ENCODE results near the gene CD37. TPM values are rescaled to one million over a fixed set of nuclear protein-coding genes. Genes with fewer than 3 reads are reported as not detected.

CD37 gene
- total RNA-seq, 2 experiments from 2014 or later: 152 to 191 TPM

GRCh38 chr19:49348305-49349189, 13.3 kb downstream of the CD37 start:
- intact Hi-C loops (cut with DNase I, micrococcal nuclease): no loop called here
- CTCF ChIA-PET: interaction anchor here (0.7 to 1.4 kb wide), 5 partner anchors 15 to 150 kb away, joined by 3 to 4 read pairs (median 4); no protein-coding TSS in a partner anchor
- Mint-ChIP-seq H3K36me3 (ENCODE audit: low read depth) (no peaks in the 10 kb centered on the region), H3K9me3 (ENCODE audit: low read depth) (no peaks in the 10 kb centered on the region), H3K4me1 (peaks cover 2% of the 10 kb centered on the region), H3K27ac (no peak overlapping the region), H3K4me3 (no peak overlapping the region), H3K27me3 (no peaks in the 10 kb centered on the region)
- ATAC-seq (no peak), DNase-seq (no peak)
- POLR2A ChIA-PET: interaction anchor here (0.8 kb wide), 1 partner anchor 292 kb away, joined by 3 read pairs; no protein-coding TSS in a partner anchor

GRCh38 chr19:49349567-49349966, 14.4 kb downstream of the CD37 start:
- H3K27ac Mint-ChIP-seq: no peak overlapping the region
- H3K4me1 Mint-ChIP-seq: peaks cover 2% of the 10 kb centered on the region
- ChIA-PET POLR2A (no interaction called here), CTCF (interaction anchor here (0.6 to 1.1 kb wide), 2 partner anchors 22 to 176 kb away, joined by 3 to 4 read pairs; no protein-coding TSS in a partner anchor)
- H3K27me3 Mint-ChIP-seq: no peaks in the 10 kb centered on the region
- no peaks in the 10 kb centered on the region for H3K9me3 Mint-ChIP-seq (ENCODE audit: low read depth)
- H3K4me3 Mint-ChIP-seq: no peak overlapping the region
- intact Hi-C loops (cut with DNase I, micrococcal nuclease): no loop called here
- ATAC-seq (no peak), DNase-seq (no peak)
- no peaks in the 10 kb centered on the region for H3K36me3 Mint-ChIP-seq (ENCODE audit: low read depth)

GRCh38 chr19:49355909-49356353, 20.7 kb downstream of the CD37 start:
- intact Hi-C loops (cut with DNase I, micrococcal nuclease): no loop called here
- ChIA-PET CTCF (interaction anchor here (1.2 kb wide), 1 partner anchor 146 kb away, joined by 3 read pairs; no protein-coding TSS in a partner anchor), POLR2A (no interaction called here)
- no peaks in the 10 kb centered on the region for H3K36me3 Mint-ChIP-seq (ENCODE audit: low read depth)
- H3K9me3 Mint-ChIP-seq (ENCODE audit: low read depth): no peaks in the 10 kb centered on the region
- peaks cover 13% of the 10 kb centered on the region for H3K27me3 Mint-ChIP-seq
- H3K4me1 Mint-ChIP-seq: peaks cover 11% of the 10 kb centered on the region
- H3K27ac Mint-ChIP-seq: no peak overlapping the region
- DNase-seq: no peak
- peak; percentile 39 for ATAC-seq
- H3K4me3 Mint-ChIP-seq: no peak overlapping the region

GRCh38 chr19:49356382-49356781, 21.2 kb downstream of the CD37 start:
- Mint-ChIP-seq H3K4me3 (no peak overlapping the region), H3K4me1 (peaks cover 13% of the 10 kb centered on the region), H3K27ac (no peak overlapping the region), H3K27me3 (peaks cover 16% of the 10 kb centered on the region), H3K9me3 (ENCODE audit: low read depth) (no peaks in the 10 kb centered on the region), H3K36me3 (ENCODE audit: low read depth) (no peaks in the 10 kb centered on the region)
- ATAC-seq (no peak), DNase-seq (no peak)
- CTCF ChIA-PET: interaction anchor here (1.2 kb wide), 1 partner anchor 146 kb away, joined by 3 read pairs; no protein-coding TSS in a partner anchor
- intact Hi-C loops (cut with DNase I, micrococcal nuclease): no loop called here
- POLR2A ChIA-PET: no interaction called here

- Mint-ChIP-seq H3K27me3 (peaks cover 23% of the 10 kb centered on the region), H3K4me3 (no peak overlapping the region), H3K9me3 (ENCODE audit: low read depth) (no peaks in the 10 kb centered on the region), H3K36me3 (ENCODE audit: low read depth) (no peaks in the 10 kb centered on the region), H3K27ac (no peak overlapping the region), H3K4me1 (peaks cover 19% of the 10 kb centered on the region)
- no peak for DNase-seq
- ChIA-PET CTCF (no interaction called here), POLR2A (no interaction called here)
- intact Hi-C loops (cut with DNase I, micrococcal nuclease): no loop called here
- no peak for ATAC-seq
Measured at GRCh38 chr19:49357186-49357585, 22.0 kb downstream of the CD37 start.

GRCh38 chr19:49359851-49360820, 24.9 kb downstream of the CD37 start:
- Mint-ChIP-seq H3K9me3 (ENCODE audit: low read depth) (no peaks in the 10 kb centered on the region), H3K4me3 (no peak overlapping the region), H3K36me3 (ENCODE audit: low read depth) (no peaks in the 10 kb centered on the region), H3K4me1 (peaks cover 22% of the 10 kb centered on the region), H3K27ac (no peak overlapping the region), H3K27me3 (peaks cover 30% of the 10 kb centered on the region)
- intact Hi-C loops (cut with DNase I, micrococcal nuclease): no loop called here
- no peak for DNase-seq
- ATAC-seq: no peak
- ChIA-PET CTCF (interaction anchor here (1.5 kb wide), 1 partner anchor 110 kb away, joined by 4 read pairs; no protein-coding TSS in a partner anchor), POLR2A (interaction anchor here (0.5 kb wide), 1 partner anchor 161 kb away, joined by 5 read pairs; no protein-coding TSS in a partner anchor)

- DNase-seq: peak; percentile 55
- ChIA-PET CTCF (no interaction called here), POLR2A (no interaction called here)
- ATAC-seq: no peak
- Mint-ChIP-seq H3K36me3 (ENCODE audit: low read depth) (no peaks in the 10 kb centered on the region), H3K4me1 (peaks cover 11% of the 10 kb centered on the region), H3K27me3 (peaks cover 23% of the 10 kb centered on the region), H3K27ac (no peak overlapping the region), H3K4me3 (peak overlapping the region; percentile 15), H3K9me3 (ENCODE audit: low read depth) (no peaks in the 10 kb centered on the region)
- intact Hi-C loops (cut with DNase I, micrococcal nuclease): loop anchor here (2.0 kb wide), 1 partner anchor 27 kb away; the partner anchor contains the start of gene CD37 (in 2 of the 2)
Measured at GRCh38 chr19:49361438-49362047, 26.3 kb downstream of the CD37 start.

GRCh38 chr19:49362048-49362928, 27.1 kb downstream of the CD37 start, which contains the start of gene TEAD2:
TEAD2 (minus strand) TSS chr19:49362416; CDS start chr19:49360075, 2,341 bp downstream.
- peak within 1 kb of the TSS; percentile 15 for H3K4me3 Mint-ChIP-seq

GRCh38 chr19:49362929-49363267, 27.7 kb downstream of the CD37 start:
- ChIA-PET POLR2A (interaction anchor here (0.6 kb wide), 1 partner anchor 51 kb away, joined by 4 read pairs; no protein-coding TSS in a partner anchor), CTCF (interaction anchor here (1.0 kb wide), 1 partner anchor 28 kb away, joined by 3 read pairs; the partner anchor contains the start of gene CD37)
- Mint-ChIP-seq H3K9me3 (ENCODE audit: low read depth) (no peaks in the 10 kb centered on the region), H3K27me3 (peaks cover 23% of the 10 kb centered on the region), H3K4me1 (peaks cover 11% of the 10 kb centered on the region), H3K27ac (no peak overlapping the region), H3K36me3 (ENCODE audit: low read depth) (no peaks in the 10 kb centered on the region), H3K4me3 (no peak overlapping the region)
- ATAC-seq: no peak
- DNase-seq: peak; percentile 26
- intact Hi-C loops (cut with DNase I, micrococcal nuclease): loop anchor here (1.0 to 2.0 kb wide), 7 partner anchors 25 to 235 kb away; partner anchors contain the start of genes CD37 (in 2 of the 2), FLT3LG (in 1 of the 2) and KASH5 (in 1 of the 2)

More at GRCh38 chr19:49362048-49362928, 27.1 kb downstream of the CD37 start, which contains the start of gene TEAD2:
- no peak within 1 kb of the TSS for H3K27ac Mint-ChIP-seq
- H3K27me3 Mint-ChIP-seq: peaks cover 23% of the 10 kb centered on the region
- ChIA-PET CTCF (interaction anchor here (1.0 kb wide), 1 partner anchor 27 kb away, joined by 3 read pairs; the partner anchor contains the start of gene CD37), POLR2A (interaction anchor here (0.6 kb wide), 1 partner anchor 52 kb away, joined by 4 read pairs; no protein-coding TSS in a partner anchor)
- intact Hi-C loops (cut with DNase I, micrococcal nuclease): loop anchor here (2.0 kb wide), 1 partner anchor 27 kb away; the partner anchor contains the start of gene CD37 (in 2 of the 2)
- H3K9me3 Mint-ChIP-seq (ENCODE audit: low read depth): no peaks in the 10 kb centered on the region
- peak; percentile 34 for DNase-seq
- no peak for ATAC-seq
- peaks cover 11% of the 10 kb centered on the region for H3K4me1 Mint-ChIP-seq
- no peaks in the 10 kb centered on the region for H3K36me3 Mint-ChIP-seq (ENCODE audit: low read depth)
